Activated CD4-positive, alpha-beta T cell treated with anti-CD3 and anti-CD28 coated beads, Interleukin-2, amount 50 U/mL, for 24 hours (primary cell): ENCODE measurements around the gene SLC6A2.
"Not testable (repeated sequence)": the region's sequence is repeated elsewhere in the genome, so short reads cannot be mapped to it uniquely, and the experiment has no call there.

Experiments
- DNase-seq, 2 donors: peaks; one replicate each; pipeline ENCODE4 v3.0.0-alpha.2; 2020; ENCODE audit warnings: low read depth in 1 of 2, low spot score in 1 of 2

Gene SLC6A2

DNA sequence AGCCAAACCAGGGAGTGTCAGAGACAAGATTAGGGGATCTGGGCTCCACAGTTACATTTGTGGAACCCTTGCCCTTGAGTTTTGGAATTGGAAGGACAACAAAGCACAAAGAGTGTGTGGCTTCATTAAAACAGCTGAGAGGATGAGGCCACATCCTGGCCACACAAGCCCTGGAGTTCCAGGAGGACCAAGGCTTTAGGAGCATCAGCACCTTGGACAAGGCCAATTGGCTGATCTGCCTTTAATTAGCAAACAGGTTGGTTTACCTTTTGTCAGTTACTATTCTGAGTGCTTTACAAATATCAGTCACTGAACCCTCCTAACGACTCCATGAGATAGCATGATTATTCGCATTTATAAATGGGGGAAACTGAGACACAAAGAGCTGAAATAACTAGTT is 54.7 kb downstream of the SLC6A2 start:
- no peak for DNase-seq

DNA sequence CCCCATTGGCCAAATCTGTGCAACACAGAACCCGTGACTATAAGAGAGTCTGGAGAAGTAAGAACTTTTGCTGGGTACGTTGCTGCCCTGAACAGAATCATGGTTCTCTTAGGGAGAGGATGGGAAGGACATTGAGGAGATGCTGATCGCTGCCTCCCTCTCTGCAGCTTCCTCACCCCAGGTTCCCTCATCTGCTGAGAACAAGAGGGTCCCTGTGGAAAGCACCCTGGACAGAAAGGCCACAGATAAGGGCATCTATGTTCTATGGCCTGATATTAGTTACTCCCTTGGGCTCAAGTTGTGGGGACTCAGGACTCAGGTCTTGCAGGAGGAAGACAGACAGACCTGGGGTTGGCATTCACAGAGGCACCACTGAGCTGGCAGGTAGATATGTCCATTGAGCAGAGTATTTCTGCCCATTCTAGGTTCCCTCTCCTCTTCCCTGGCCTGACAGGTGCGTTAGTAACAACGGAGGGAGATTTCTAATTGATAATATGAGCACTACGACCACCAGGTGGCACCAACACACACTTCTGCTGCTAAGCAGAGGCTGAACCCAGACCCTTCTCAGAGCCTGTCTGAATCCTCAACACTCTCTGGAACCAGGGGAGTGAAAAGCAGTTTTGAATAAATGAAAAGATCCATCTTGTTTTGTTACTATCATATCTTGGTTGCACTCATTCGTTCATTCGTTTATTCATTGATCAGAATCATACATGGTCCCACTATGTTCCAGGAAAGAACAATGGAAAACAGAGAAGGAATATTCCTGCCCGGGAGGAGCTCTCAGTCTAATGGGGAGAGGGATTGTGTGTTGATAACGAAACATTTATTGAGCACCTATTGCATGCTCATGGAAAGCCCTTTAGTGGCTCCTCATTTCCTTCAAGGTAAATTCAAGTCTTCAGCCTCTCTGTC is 56.4 kb downstream of the SLC6A2 start:
- DNase-seq: peak; percentile 15 to 52

DNA sequence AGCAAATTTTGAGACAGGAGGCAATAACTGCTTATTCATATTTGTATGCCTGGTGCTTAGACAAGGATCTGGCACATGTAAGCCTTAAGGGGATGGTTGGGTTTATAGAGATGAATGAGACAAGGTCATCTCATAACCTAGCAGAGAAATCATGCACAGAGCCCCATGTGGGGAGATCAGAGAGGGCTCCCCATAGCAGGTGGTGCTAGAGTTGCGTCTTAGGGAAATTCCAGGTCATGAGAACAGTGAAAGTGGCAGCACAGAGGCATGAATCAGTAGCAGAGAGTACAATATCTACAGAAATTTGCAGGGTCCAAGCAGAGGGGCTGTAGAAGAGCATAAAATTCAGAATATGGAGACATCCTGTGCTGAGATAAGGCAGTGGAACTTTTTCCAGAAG is 57.3 kb downstream of the SLC6A2 start:
- no peak for DNase-seq

DNA sequence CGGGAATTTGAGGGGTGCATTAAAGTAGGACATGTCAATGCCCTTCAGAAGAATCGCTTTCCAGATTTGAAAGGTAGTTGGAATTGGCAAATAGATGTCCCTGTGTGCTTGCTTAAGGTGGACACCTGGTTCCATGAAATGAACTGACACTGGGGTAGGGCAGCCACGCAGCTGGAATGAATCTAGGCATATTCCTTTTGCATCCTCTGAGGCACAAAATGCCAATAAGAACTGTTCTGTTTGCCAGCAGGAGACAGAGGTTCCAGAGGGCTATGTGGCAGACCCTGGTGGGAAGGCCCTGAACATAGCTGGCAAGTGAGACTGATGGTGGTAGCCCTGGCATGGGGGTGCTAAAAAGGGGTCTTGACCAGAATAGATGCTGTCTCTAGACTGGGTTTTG is 61.5 kb downstream of the SLC6A2 start:
- no peak for DNase-seq

DNA sequence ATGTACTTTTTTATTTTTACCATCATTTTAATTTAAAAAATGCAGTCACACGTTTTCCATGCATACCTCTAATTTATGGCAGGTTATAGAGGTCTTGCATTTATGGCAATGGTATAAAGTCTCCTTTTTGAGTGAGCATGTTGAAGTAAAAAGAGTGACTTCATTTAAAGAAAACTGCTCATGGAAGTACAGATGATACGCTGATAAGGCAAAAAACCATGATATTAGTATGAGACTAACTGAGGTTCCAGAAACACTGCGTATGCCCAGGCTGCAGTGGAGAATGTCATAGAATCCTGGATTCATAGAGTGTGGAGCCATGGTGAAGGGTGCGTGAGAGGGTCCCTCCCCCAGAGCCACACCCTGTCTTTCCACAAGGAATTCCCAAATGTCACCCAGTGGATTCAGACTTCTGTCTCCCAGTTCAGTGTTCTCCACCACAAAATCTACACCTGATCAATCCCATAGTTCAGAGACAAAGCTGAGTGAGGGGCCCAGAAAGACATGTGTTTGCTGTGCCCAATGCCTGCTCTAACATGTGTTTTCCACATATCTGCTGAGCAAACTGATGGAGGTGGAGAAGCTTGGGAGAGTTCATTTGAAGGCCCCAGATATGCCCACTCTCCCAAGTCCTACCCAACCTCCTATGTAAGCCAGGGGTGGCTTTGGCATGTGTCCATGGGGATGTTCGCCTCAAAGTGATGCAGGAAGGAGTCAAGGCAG is 69.4 kb downstream of the SLC6A2 start:
- no peak for DNase-seq

DNA sequence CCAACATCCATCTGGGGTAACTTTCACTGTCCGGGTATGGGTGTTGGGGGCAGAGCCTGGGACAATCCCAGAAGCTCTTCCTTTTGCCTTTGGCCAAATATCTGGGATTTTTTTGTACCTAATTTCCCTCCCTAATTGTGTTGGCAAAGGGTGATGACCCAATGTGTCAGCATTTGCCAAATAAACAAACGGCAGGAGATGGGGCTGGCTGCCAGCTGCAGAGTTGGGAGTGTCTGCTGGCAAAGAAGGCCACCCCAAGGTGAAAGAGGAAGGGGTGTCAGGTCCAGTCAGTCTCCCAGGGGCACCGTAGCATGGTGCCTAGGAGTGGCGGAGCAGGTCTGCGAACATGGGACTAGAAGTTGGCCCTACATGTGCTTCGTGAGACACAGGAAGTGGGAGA is 73.0 kb downstream of the SLC6A2 start:
- DNase-seq: no peak

DNA sequence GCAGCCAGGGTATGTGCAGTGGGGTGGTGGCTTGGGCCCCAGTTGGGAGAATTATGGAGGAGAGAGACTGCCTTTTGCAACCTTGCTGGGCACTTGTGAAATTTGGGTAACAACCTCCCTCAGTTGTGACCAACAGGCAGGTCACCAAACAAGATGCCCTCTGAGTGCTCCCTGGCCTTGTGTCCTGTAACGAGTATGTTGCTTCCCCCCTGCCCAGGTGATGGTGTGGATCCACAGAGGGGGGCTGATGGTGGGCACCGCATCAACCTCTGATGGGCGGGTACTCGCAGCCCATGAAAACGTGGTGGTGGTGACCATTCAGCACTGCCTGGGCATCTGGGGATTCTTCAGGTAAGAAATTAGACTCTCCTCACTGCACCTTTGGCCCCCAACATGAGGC is 74.3 kb downstream of the SLC6A2 start:
- DNase-seq: no peak

DNA sequence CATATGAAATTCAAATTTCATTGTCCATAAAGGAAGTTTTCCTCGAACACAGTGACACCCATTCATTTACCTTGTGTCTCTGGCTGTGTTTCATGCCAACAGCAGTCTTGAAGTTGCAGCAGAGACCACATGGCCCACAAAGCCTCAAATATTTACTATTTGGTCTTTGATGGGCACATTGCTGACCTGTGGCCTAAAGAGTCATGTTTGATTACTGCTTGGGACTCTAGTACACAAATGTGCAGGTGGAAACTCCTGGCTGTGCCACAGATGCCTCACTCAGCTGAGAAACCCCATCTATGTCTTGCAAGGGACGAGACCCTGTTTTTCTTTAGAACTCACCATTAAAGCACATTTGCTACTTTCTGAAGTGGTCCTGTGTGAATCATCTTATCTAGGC is 76.7 kb downstream of the SLC6A2 start:
- no peak for DNase-seq

DNA sequence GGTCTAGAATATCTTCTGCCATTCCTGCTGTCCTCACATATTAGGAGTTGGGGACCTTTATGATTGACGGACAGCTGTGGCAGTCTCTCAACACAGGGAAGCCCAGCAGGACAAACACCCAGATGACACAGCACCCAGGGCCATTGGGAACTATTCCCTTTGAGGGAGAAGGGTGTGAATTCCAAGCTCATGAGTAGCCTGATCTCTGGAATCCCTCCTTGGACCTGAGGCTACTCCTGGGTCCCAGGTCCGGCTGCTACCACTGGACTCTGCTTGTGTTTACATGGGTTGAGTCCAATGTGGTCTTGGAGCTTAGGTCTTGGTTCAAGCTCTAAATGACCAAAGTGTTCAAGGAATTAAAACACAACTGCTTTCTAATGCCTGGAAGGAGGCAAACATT is 78.9 kb downstream of the SLC6A2 start:
- no peak for DNase-seq

DNA sequence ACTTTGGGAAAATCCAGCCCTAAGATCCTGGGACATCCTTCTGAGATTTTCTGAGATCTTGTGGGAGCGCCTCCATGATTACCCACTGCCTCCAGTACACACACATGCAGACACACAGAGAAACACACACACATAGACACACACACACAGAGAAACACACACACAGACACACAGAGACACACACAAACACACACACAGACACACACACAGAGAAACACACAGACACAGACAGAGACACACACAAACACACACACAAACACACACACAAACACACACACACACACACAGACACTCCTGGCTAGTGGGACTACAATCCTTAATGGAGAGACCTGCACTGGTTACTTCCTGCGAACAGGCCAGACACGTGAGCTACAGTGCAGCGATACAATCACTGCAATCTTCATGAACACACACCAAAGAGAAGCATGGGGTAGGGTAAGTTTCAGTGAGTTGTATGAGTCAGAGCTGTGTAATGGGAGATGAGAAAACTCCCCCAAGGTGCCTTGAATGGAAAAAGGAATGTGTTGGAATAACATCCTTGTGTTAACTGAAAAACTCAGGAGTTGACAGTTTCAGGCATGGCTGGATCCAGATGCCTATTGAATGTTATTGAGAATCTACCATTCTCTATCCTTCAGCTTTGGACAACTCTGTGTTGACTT is 79.5 kb downstream of the SLC6A2 start:
- DNase-seq: no peak

DNA sequence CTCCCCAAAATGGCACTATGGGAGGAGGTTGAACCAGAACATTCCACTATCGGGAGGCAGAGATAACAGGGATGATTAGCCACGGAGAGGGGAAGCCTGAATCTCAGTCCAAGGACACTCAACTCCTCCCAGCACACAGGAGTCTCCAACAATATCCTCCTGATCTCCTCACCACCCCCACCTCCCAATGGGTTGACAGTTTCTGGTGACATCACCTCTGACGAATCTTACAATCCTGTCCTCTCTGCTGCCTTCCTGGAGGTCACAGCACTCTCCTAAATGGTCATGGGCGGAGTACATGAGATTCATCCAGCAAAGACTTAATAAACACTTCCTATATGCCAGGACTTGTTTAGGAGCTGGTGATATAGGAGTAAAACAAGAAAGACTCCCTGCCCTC is 80.9 kb downstream of the SLC6A2 start:
- DNase-seq: no peak

DNA sequence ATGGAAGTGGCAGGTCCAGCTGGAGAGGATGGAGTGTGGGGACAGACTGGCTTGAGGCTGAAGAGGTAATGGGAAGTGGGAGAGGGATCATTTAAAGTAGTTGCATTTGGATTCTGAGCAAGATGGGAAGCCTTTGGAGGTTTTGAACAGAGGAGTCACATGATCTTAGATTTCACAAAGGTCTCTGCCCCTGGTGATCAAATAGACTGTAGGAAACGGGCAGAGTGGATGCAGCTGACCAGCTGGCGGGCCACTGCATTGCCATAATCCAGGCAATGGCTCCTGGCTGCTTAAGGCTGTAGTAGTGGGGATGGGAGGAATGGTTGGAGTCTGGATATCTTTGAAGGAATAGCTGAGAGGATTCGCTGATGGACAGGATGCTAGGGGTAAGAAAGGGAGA is 81.5 kb downstream of the SLC6A2 start:
- DNase-seq: no peak

DNA sequence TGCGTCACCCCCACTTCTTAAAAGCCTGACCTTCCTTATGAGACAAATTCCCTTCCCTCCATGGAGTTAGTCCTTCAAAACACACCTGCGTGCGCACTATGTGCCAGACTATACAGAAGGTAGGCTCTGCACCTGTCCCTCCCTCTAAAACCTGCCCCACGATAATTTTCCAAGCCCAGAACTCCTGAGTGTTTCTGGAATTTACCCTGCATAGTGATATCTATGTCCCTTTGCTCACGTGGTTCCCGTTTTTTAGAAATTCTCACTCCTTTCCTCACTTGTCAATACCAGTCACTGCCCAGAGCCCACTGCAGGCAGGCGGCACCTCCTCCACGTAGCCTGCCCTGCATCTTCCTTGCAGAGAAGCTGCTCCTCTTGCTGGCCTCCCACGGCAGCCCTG is 82.2 kb downstream of the SLC6A2 start:
- no peak for DNase-seq

DNA sequence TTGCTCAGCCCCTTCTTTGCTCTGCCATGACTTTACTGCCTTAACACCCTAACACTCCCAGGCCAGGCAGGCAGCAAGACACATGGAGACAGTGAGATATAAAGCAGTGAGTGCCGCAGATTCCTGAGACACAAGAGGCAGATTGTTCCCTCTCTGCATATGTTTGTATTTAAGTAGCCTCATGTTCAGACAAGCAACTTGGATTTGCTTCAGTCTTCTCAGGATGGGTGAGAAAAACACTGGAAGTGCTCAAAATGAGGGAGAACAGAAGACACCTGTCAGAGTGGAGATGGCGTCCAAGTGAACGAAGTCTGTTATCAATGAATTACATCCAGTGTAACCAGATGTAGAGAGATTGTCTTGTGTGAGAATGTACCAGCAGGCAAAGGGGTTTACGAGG is 90.3 kb downstream of the SLC6A2 start:
- DNase-seq: no peak

DNA sequence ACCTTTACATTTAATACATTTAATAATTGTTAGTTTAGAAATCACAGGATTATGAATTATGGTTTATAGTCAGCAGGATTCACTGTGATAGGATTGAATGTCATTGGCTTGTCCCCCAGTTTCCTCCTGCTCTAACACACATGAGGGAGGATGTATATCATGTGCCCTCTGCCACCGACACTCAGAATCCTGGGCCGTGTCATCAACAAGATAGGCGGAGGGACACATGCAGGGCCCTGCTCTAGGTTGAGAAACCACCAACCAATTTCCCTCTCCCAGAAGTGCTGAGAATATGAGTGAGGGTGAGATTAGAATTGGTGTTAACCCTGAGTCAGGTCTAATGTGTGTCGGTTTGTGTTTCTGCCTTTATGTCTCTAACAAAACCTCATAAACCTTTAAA is 92.0 kb downstream of the SLC6A2 start:
- no peak for DNase-seq

DNA sequence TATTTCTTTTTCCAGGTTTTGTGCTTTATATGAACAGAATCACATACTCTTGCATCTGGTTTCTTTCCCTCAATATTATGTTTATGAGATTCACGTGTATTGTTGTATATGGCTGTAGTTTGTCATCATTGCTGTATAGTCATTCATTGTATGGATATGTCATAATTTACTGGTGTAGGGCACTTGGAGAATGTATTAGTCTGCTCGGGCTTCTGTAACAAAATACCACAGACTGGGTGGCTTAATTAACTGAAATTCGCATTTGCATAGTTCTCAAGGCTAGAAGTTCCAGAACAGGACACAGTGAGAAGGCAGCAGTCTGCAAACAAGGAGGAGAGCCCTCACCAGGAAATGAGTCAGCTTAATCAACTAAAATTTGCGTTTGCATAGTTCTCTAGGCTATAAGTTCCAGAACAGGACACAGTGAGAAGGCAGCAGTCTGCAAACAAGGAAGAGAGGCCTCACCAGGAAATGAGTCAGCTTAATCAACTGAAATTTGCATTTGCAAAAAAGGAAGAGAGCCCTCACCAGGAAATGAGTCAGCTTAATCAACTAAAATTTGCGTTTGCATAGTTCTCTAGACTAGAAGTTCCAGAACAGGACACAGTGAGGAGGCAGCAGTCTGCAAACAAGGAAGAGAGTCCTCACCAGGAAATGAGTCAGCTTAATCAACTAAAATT is 96.8 kb downstream of the SLC6A2 start:
- not testable (repeated sequence) for DNase-seq

DNA sequence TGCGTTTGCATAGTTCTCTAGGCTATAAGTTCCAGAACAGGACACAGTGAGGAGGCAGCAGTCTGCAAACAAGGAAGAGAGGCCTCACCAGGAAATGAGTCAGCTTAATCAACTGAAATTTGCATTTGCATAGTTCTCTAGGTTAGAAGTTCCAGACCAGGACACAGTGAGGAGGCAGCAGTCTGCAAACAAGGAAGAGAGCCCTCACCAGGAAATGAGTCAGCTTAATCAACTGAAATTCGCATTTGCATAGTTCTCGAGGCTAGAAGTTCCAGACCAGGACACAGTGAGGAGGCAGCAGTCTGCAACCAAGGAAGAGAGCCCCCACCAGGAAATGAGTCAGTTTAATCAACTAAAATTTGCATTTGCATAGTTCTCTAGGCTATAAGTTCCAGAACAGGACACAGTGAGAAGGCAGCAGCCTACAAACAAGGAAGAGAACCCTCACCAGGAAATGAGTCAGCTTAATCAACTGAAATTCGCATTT is 97.4 kb downstream of the SLC6A2 start:
- DNase-seq: not testable (repeated sequence)
